CD4-positive, alpha-beta T cell treated with Interleukin-21 for 1 hour (primary cell): ENCODE measurements around the gene SMIM38.
"Not testable (repeated sequence)": the region's sequence is repeated elsewhere in the genome, so short reads cannot be mapped to it uniquely, and the experiment has no call there.

Experiments used
- DNase-seq: peaks from one replicate; pipeline ENCODE4 v3.0.0-alpha.2; 2020

SMIM38 gene

DNA sequence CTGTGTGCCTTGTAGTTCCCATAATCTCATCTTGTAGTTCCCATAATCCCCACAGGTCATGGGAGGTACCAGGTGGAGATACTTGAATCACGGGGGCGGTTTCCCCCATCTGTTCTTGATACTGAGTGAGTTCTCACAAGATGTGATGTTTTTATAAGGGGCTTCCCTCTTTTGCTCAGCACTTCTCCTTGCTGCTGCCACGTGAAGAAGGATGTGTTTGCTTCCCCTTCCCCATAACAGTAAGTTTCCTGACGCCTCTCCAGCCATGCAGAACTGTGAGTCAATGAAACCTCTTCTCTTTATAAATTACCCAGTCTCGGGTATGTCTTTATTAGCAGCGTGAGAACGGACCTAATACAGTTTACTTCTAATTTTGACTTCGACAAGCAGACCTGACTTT lies 14.0 kb upstream of the SMIM38 start:
- no peak for DNase-seq

GRCh38 chr11:69142895-69143294 lies 12.8 kb upstream of the SMIM38 start:
- no peak for DNase-seq

- no peak for DNase-seq
Observed at GRCh38 chr11:69144316-69145049, 11.3 kb upstream of the SMIM38 start.

DNA sequence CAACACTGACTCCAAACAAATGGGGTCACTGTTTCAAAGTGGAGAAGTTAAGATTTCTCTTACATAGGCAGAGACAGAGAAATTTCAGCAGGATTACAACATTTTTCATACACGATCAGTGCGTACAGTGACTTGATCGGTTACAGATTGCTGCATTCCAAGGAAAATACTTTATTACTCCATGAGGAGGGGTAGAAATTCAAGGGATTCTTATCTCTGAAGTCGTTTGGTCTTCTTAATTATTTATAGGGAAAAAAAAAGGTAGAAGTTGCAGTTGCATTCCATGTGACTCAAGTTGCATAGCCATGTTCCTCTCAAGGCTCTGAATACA lies 10.7 kb upstream of the SMIM38 start:
- DNase-seq = no peak

DNA sequence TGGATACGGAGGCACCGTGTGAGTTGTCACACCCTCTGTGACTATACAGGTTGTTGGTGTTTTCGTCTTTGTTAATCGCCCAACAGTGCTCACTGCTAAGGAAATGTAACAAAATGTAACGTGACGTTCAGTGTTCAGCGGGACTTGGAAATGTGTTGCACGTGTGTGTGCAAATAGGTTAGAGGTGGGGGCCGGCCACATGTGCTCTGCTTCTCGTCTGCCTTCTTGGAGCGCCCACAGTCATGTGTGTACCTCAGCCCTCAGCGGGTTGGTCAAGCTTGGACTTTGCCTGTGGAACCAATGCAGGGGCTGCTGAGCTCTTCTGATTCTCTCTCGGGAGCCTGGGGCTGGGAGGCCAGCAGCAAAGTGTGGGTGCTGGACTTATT lies 7.4 kb upstream of the SMIM38 start:
- no peak for DNase-seq

- no peak for DNase-seq
Observed at GRCh38 chr11:69148806-69149205, 6.9 kb upstream of the SMIM38 start.

GRCh38 chr11:69149338-69150045 lies 6.2 kb upstream of the SMIM38 start:
- DNase-seq = not testable (repeated sequence)

DNA sequence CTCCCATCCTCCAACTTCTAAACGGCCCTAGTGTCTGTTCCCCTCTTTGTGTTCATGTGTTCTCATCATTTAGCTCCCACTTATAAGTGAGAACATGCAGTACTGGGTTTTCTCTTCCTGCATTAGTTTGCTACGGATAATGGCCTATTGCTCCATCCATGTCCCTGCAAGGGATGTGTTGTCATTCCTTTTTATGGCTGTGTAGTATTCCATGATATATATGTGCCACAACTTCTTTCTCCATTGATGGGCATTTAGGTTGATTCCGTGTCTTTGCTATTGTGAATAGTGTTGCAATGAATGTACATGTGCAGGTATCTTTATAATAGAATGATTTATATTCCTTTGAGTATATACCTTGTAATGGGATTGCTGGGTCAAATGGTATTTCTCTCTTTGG lies 5.6 kb upstream of the SMIM38 start:
- DNase-seq = no peak

- DNase-seq = no peak
Observed at GRCh38 chr11:69151836-69152235, 3.9 kb upstream of the SMIM38 start.

DNA sequence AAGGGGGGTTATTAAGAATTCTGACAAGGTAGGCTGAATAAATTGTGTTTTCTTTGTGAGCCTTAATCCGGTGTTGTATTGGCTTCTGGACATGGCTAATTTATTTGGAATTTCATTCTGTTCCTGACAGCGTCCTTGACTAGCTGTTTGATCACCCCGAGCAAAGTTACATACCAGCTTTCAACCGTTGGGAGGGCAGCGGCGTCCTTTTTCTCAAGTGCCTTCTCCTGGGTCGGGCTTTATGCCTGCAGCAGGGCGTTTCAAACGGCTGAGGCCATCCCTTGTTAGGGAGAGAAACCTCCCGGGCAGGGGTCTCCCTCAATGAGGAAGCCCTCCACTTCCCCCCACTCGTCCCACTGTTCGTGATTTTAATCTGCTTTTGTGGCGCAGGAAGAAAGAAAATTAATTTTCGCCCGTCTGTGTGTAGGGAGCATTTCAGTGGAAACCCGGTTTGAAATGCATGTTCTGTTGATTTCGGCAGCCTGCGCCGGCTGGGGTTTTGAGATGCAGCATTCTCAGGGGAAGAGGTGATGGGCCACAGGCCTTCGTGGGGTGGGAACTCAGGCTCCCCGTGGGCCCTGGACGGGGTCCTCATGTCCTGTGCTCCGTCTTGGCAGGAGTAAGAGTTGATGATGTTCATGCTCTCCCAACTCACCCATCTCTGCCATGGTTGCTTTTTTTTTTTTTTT lies 2.9 kb upstream of the SMIM38 start:
- DNase-seq = no peak

DNA sequence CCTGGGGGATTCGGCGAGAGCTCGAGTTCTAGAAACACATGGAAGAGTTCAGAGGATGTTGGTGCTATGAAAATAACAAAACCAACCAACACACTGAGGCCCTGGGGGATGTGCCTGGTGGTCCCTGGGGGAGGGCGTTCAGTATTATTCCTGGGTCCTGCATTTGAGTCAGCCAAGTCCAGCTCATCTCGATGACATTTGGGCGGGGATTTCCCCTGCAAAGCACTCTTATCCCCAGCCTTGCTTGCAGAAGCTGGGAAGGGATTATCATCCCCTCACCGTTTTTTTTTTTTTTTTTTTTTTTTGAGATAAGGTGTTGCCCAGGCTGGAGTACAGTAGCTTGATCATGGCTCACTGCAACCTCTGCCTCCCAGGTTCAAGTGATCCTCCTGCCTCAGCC lies 2.1 kb upstream of the SMIM38 start:
- no peak for DNase-seq

DNA sequence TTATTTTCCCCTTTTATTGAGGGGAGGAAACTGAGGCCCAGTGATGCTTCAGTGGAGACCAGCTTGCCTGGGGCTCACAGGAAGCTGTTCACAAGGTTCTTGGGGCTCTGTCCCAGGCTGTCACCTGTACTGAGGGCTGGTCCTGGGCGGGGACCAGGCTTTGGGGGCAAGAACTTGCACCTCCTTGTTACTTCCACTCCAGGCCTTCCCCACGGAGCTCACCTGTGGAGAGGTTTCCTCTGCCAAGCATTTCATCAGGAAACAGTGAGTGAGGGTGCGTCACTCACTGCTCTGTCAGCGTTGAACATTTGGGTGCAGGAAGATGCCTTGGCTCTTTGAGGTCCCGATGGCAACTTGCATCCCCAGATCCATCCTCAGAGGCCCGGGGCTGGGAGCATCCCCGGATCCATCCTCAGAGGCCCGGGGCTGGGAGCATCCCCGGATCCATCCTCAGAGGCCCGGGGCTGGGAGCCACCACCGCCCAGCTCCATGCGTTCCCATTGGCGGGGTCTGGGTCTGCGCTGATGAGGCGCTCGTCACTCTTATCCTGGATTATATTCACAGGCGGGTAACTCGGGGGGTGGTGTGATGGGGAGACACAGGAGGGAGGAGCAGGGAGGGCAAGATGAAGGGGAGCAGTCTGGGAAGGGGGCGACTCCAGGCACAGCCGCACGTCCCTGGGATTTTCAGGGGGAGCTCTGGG lies 1.4 kb upstream of the SMIM38 start:
- DNase-seq = no peak

GRCh38 chr11:69154938-69155301 lies 815 bp upstream of the SMIM38 start:
- DNase-seq = no peak

- no peak for DNase-seq
Observed at GRCh38 chr11:69156235-69156639, 502 bp downstream of the SMIM38 start.

DNA sequence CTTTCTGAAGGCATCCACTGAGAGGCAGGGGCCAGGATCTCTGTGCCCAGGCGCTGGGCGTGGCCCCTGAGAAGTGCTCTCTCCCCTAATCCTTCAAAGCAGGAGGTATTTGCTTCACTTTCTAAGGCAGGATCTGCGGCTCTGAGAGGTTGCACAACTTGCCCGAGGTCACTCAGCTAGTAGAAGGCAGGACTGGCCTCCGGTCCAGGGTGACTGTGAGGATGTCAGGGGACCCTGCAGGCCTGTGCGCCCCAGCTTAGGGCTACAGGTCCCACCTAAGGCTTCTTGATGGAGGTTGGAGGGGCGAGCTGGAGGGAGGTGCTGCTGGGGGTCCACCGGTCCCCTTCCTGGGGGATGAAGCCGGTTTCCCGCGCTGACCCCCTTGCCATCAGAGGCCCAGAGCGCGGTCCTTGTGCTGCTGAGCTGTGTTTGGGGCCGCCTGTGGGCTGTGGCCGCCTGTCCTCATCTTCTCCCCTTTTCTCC lies 979 bp downstream of the SMIM38 start:
- DNase-seq = no peak

DNA sequence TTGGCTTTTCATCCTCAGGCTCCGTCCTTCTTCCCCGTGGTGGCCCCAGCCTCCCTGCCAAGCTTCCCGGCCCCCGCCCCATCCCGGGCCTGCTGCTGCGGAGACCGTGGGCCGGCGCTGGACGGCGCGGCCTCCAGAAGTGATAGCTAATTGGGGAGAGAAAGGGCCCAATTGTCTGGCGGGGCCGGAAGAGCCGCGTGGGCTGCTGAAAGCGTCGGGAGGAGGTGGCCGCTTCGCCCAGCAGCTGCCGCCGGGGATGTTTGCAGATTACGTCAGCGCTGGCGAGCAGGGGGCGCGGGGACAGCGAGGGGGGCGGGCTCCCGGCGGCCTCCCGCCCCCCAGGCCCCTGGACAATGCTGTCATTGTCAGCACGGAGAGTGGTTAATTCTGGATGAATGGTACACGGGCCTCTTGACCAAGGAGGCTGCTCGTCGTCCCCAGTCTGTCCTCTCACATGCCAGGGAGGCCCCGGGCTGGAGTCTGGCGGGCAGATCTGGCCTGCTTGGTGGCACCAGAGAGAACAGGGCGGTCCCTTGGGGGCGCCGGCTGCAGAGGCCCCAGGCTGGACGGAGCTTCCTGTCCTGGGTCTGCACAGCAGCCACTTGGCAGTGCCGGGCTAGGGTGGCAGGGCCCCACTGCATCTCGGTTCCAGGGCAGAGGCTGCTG lies 1.6 kb downstream of the SMIM38 start:
- no peak for DNase-seq

- no peak for DNase-seq
Observed at GRCh38 chr11:69157822-69158231, 2.1 kb downstream of the SMIM38 start.

GRCh38 chr11:69158301-69159149 lies 2.8 kb downstream of the SMIM38 start:
- DNase-seq = no peak

DNA sequence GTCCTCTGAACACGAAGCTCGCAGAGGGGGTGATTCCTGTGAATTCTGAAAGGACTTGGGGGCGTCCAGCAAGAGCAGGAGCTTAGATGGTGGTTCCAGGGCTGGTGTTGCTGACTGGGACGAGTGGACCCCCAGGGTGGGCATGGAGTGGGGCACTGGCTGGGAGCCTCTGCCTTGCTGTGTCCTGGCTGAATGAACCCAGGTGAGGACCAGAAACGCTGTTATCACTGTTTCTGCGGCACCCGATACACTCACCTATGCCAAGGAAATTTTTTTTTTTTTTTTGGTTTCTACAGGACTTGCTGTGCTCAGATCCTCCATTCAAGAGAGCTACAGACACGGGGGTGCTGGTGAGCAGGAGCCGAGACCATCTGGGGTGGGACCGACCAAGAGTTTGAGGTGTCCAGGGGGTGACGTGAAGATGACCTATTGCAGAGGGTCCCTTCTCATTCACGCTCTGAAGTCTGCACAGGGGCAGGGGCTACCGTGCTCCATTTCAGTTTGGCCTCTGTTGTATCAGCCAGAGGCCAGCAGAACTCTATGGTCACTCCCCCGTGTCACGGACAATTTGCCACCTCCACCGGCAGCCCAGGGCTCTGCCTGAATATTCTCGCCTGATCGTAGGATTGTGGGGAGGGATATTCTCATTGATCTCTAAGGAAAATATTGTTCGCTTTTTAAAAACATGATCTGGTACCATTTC lies 3.6 kb downstream of the SMIM38 start:
- no peak for DNase-seq

GRCh38 chr11:69160296-69161116 lies 4.8 kb downstream of the SMIM38 start:
- DNase-seq = no peak

- no peak for DNase-seq
Observed at GRCh38 chr11:69161117-69161407, 5.3 kb downstream of the SMIM38 start.
